ENCODE data around the gene SAMD3. TPM values are rescaled to one million over a fixed set of nuclear protein-coding genes. Genes with fewer than 3 reads are reported as not detected.

Gene SAMD3
- total and polyA plus RNA-seq, 2 donors (not counting 3 experiments of a cell fraction or from before 2014, with no cell fraction given) = not detected

DNA sequence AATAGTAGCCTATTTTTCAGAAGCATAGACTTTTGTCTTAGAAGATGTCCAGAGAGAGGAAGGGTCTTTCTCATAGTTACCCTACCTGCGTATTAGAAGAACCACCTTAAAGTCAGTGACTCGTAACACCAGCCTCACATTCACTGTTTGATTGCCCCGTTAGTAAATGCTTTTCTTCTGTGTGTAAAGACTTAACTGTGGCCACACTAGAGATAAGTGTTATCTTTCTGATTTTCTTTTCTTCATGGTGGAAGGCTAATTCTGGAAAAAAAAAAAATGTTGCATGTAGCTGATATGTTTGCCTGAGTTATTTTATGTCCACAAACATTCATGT is 83.9 kb downstream of the SAMD3 start:
- no peak overlapping the region for H2AFZ ChIP-seq (ENCODE audit: low read depth, low read length)
- H3K36me3 ChIP-seq (ENCODE audit: control insufficient read depth in 2 of 2, extremely low read depth in 1 of 2, insufficient read depth in 2 of 2, low read length in 2 of 2) = peaks cover 15 to 21% of the 10 kb centered on the region in 2 experiments
- POLR2A ChIA-PET = no interaction called here
- DNase-seq (ENCODE audit: low read depth, low spot score) (no peak), FAIRE-seq (no peak)
- no peaks in the 10 kb centered on the region for H3K79me2 ChIP-seq (ENCODE audit: control insufficient read depth, insufficient read depth, low read length)
- H4K20me1 ChIP-seq (replicated peaks; ENCODE audit: control insufficient read depth, extremely low read depth, insufficient read depth, low read length) = no peaks in the 10 kb centered on the region
- H3K27me3 ChIP-seq (ENCODE audit: control insufficient read depth in 2 of 2, insufficient read depth in 2 of 2, low read length in 2 of 2) = no peaks in the 10 kb centered on the region
- H3K4me2 ChIP-seq (ENCODE audit: insufficient read depth, low read length) = no peak overlapping the region
- intact Hi-C loops (cut with micrococcal nuclease) = loop anchor here (1.0 kb wide), 1 partner anchor 9 kb away; no protein-coding TSS in a partner anchor
- no TSS peak for BruUV-seq (replicated peaks)
- H3K9me1 ChIP-seq (replicated peaks; ENCODE audit: control insufficient read depth, extremely low read depth, insufficient read depth, low read length) = no peaks in the 10 kb centered on the region
- H3K4me1 ChIP-seq (ENCODE audit: control insufficient read depth, extremely low read depth, insufficient read depth, low read length) = peaks cover 4% of the 10 kb centered on the region
- no peak overlapping the region for H3K27ac ChIP-seq (ENCODE audit: insufficient read depth, low read depth, low read length)
- CTCF ChIA-PET = no interaction called here
- TF ChIP-seq JUN (IDR thresholded peaks at IDR 0.05; ENCODE audit: borderline replicate concordance, insufficient read depth, insufficient read length, low read depth) = no peak
- no peak for TF ChIP-seq FOS (IDR thresholded peaks at IDR 0.05; ENCODE audit: borderline replicate concordance, insufficient read depth, low read length)
- no peak for TF ChIP-seq EZH2 (IDR thresholded peaks at IDR 0.05; ENCODE audit: borderline replicate concordance, low read depth, low read length, severe bottlenecking)
- TF ChIP-seq, protein P1, sequence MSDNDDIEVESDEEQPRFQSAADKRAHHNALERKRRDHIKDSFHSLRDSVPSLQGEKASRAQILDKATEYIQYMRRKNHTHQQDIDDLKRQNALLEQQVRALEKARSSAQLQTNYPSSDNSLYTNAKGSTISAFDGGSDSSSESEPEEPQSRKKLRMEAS (IDR thresholded peaks at IDR 0.05; ENCODE audit: insufficient read depth, insufficient read length) = no peak
- no peak for TF ChIP-seq POLR2A (IDR thresholded peaks at IDR 0.05; ENCODE audit: low read depth, low read length)
- H3K9me3 ChIP-seq (replicated peaks; ENCODE audit: control insufficient read depth, insufficient read depth, low read length) = no peaks in the 10 kb centered on the region
- no peak overlapping the region for H3K9ac ChIP-seq (replicated peaks; ENCODE audit: extremely low read depth, insufficient read depth, low read length)
- H3K4me3 ChIP-seq (replicated peaks in 1 of 3; ENCODE audit: insufficient read depth in 1 of 3, low read depth in 1 of 3, low read length in 3 of 3) = no peak overlapping the region
- dilution Hi-C loops (cut with MboI; ENCODE audit: extremely low pct_ligation_motif_present, low sequenced_read_pairs) = no loop called here

DNA sequence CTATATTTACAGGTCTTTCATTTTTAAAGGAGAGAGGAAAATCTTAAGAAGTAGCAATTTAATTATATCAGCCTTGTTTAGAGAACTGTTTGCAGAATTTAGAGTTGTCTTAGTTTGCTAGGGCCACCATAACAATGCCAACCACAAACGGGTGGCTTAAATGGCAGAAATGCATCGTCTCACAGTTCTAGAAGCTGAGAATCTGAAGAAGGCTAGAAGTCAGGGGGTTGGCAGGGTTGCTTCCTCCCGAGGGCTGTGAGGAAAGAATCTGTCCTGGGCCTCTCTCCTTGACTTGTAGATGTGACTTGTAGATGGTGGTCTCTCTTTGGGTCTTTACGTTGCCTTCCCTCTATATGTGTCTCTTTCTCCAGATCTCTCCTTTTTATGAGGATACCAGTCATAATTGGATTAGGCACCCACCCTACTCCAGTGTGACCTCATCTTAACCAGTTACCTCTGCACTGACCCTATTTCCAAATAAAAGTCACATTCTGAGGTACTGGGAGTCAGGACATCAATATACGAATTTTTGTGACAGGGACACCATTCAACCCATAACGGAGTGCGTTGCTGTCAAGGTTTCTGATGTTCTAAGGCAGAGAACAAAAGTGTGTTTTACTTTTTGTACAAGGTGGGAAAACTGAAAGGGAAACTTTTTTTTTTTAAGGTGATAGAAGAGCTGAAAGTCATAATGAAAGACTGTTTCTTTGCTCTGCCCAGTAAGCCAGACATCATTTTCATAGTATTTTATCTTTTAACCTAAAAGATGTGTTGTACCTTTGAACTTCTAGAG is 84.4 kb downstream of the SAMD3 start:
- peaks cover 4% of the 10 kb centered on the region for H3K4me1 ChIP-seq (ENCODE audit: control insufficient read depth, extremely low read depth, insufficient read depth, low read length)
- BruUV-seq (replicated peaks) = no TSS peak

More for the DNA sequence above, 84.4 kb downstream of the SAMD3 start:
- Histone ChIP-seq H3K9me1 (replicated peaks; ENCODE audit: control insufficient read depth, extremely low read depth, insufficient read depth, low read length) (no peaks in the 10 kb centered on the region), H3K4me2 (ENCODE audit: insufficient read depth, low read length) (no peak overlapping the region), H4K20me1 (replicated peaks; ENCODE audit: control insufficient read depth, extremely low read depth, insufficient read depth, low read length) (no peaks in the 10 kb centered on the region), H3K9me3 (replicated peaks; ENCODE audit: control insufficient read depth, insufficient read depth, low read length) (no peaks in the 10 kb centered on the region), H3K27me3 (ENCODE audit: control insufficient read depth in 2 of 2, insufficient read depth in 2 of 2, low read length in 2 of 2) (no peaks in the 10 kb centered on the region), H2AFZ (ENCODE audit: low read depth, low read length) (no peak overlapping the region), H3K79me2 (ENCODE audit: control insufficient read depth, insufficient read depth, low read length) (no peaks in the 10 kb centered on the region), H3K36me3 (ENCODE audit: control insufficient read depth in 2 of 2, extremely low read depth in 1 of 2, insufficient read depth in 2 of 2, low read length in 2 of 2) (peaks cover 12 to 24% of the 10 kb centered on the region in 2 experiments), H3K9ac (replicated peaks; ENCODE audit: extremely low read depth, insufficient read depth, low read length) (no peak overlapping the region), H3K4me3 (replicated peaks in 1 of 3; ENCODE audit: insufficient read depth in 1 of 3, low read depth in 1 of 3, low read length in 3 of 3) (no peak overlapping the region), H3K27ac (ENCODE audit: insufficient read depth, low read depth, low read length) (no peak overlapping the region)
- intact Hi-C loops (cut with micrococcal nuclease) (no loop called here), dilution Hi-C loops (cut with MboI; ENCODE audit: extremely low pct_ligation_motif_present, low sequenced_read_pairs) (no loop called here)
- DNase-seq (ENCODE audit: low read depth, low spot score) = no peak
- TF ChIP-seq EZH2 (IDR thresholded peaks at IDR 0.05; ENCODE audit: borderline replicate concordance, low read depth, low read length, severe bottlenecking) = no peak
- no peak for FAIRE-seq
- POLR2A ChIA-PET = no interaction called here
- CTCF ChIA-PET = no interaction called here

Measured in endothelial cell of umbilical vein (primary cell).